Stimulated activated memory B cell treated with anti-CD40 and anti-IgM and Interleukin-4, amounts not matched to agents 10 μg/mL and 1 μg/mL and 100 μg/mL, for 72 hours (primary cell): ENCODE measurements around the gene RAB37.

Source experiments
- ATAC-seq: fragments of 150-1000 bp; cut with Tn5 transposase; 2 replicates; pipeline ENCODE4 v1.10.0; 2021
- H3K27ac Mint-ChIP-seq: one replicate; pipeline ENCODE4 v1.8.0; 2022; ENCODE audit warnings: mild to moderate bottlenecking, mixed read lengths
- H3K27me3 Mint-ChIP-seq: one replicate; pipeline ENCODE4 v1.8.0; 2022; ENCODE audit warnings: mixed read lengths
- H3K36me3 Mint-ChIP-seq: one replicate; pipeline ENCODE4 v1.8.0; 2022; ENCODE audit warnings: mixed read lengths
- H3K4me1 Mint-ChIP-seq: one replicate; pipeline ENCODE4 v1.8.0; 2022; ENCODE audit warnings: mixed read lengths
- H3K4me3 Mint-ChIP-seq: one replicate; pipeline ENCODE4 v1.8.0; 2022; ENCODE audit warnings: mild to moderate bottlenecking, moderate library complexity, mixed read lengths
- H3K9me3 Mint-ChIP-seq: one replicate; pipeline ENCODE4 v1.8.0; 2022; ENCODE audit warnings: mixed read lengths

The RAB37 gene

DNA sequence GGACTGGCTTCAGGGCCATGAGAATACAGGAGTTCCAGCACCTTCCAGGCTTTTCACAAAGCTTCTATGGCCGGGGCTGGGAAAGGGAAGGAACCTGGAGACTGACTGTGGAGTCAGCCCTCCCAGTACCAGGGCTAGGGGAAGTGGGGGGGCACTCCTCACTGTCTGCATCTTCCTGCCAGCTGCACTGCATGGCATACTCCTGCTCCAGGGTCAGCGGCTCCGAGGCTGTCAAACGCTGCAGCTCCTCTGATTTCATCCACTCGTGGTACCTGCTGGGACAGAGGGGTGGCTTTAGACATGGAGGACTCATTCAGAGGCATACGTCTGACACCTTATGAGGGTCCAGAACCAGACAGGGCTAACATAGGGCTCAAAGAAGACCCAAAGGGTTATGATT lies 36.4 kb downstream of the RAB37 start:
- H3K27me3 Mint-ChIP-seq, result no peaks in the 10 kb centered on the region
- peak overlapping the region; percentile 27 for H3K27ac Mint-ChIP-seq
- H3K36me3 Mint-ChIP-seq, result peaks cover 48% of the 10 kb centered on the region
- no peak for ATAC-seq
- H3K9me3 Mint-ChIP-seq, result no peaks in the 10 kb centered on the region
- H3K4me1 Mint-ChIP-seq, result peaks cover 47% of the 10 kb centered on the region
- no peak overlapping the region for H3K4me3 Mint-ChIP-seq

DNA sequence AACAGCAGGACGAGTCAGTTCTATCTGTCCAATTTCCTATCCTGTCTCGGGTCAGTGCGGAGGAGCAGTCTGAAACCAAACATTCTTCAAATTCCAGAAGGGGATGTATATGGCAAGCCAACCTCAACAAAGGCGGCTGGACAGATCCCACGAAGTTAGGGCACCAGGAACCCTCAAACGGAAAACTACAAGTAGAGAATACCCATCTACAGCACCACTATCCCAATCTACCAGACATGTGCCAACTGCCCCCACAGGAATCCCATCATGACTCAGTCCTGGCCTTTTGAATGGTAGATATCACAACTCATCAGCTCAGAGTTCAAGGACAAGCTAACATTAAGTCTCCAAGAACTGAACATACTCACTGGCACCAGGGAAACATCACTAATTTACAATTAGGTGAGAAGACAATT lies 36.8 kb downstream of the RAB37 start:
- Mint-ChIP-seq H3K27ac (no peak overlapping the region), H3K4me1 (peaks cover 48% of the 10 kb centered on the region), H3K27me3 (no peaks in the 10 kb centered on the region), H3K9me3 (no peaks in the 10 kb centered on the region), H3K4me3 (no peak overlapping the region), H3K36me3 (peaks cover 43% of the 10 kb centered on the region)
- no peak for ATAC-seq

DNA sequence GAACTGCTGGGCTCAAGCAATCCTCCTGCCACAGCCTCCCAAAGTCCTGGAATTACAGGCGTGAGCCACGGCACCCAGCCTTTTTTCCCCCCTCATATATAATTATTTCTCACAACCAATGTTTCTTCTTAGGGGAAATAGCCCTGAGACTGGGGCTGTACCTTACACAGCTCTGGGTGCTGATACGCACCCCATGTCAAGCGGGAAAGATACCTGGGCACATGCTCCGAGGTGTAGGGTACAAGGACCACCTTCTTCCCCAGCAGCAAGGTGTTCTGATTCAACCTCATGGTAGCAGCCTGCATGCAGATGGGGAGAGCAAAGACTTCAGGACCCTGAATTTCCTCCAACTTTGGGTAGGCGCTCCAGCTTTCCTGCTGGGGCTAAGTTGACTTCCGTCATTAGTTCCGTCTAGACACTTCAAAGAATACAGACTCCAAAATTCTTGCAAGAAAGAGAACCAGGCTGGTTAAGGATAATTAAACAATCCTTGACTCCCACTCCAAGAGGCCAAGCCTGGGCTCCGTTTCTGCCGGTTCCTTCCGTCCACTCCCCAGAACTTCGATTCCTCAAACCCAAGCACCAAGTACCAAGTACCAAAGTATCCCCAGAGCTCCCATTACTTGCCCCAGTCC lies 38.5 kb downstream of the RAB37 start:
- Mint-ChIP-seq H3K36me3 (peaks cover 38% of the 10 kb centered on the region), H3K4me1 (peaks cover 59% of the 10 kb centered on the region), H3K4me3 (peak overlapping the region; percentile 98), H3K27me3 (no peaks in the 10 kb centered on the region), H3K9me3 (no peaks in the 10 kb centered on the region), H3K27ac (peak overlapping the region; percentile 96)
- no peak for ATAC-seq

DNA sequence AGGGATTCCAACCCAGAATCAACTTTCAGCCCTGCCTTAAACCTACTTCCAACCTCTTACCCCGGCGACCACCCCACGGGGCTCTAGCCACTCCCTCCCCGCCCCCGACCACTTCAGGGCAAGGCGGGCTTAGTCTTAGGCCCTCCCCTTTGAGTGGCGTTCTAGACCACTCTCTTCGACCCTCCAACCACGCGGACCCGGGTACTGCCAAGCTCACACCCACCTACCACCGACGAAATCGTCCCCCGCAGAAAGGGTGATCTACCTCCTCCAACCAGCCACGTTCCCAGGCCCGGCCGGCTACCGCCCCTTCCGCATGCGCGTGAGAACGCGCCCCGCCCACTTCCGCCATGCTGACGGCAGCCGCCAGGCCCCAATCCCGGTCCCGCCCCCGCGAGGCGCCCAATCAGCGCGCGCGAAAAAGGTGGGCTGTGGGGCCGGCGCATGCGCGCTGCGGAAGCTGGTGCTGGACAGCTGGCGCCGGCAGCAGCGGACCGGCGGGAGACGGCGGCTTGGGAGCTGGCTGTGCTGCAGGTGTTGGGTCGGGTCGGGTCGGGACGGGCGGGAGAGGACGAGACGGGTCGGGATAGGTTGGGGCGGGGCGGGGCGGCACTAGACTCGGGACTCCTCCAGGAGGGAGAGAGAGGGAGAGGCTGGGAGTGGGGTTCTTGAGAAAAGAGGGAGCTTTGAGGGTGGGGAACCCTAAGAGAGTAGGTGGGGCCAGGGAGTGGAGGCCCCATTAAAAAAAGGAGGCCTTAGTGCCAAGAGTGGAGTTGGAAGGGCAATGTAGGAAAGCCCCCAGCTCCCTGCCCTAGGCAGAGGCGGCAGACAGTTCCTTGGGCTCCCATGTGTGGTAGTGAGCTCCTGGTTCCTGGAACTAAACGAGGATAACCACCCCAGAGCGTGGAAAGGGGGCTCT lies 39.2 kb downstream of the RAB37 start, which contains the start of gene NAT9:
TSS of gene NAT9 (minus strand) at position 302 of the 919 bp plus-strand sequence. CDS start 647 bp downstream, outside the sequence.
- Mint-ChIP-seq H3K4me3 (peak within 1 kb of the TSS; percentile 98), H3K36me3 (peaks cover 31% of the 10 kb centered on the region), H3K27ac (peak within 1 kb of the TSS; percentile 96), H3K9me3 (no peaks in the 10 kb centered on the region), H3K27me3 (no peaks in the 10 kb centered on the region), H3K4me1 (peaks cover 61% of the 10 kb centered on the region)
- peak; percentile 89 for ATAC-seq

DNA sequence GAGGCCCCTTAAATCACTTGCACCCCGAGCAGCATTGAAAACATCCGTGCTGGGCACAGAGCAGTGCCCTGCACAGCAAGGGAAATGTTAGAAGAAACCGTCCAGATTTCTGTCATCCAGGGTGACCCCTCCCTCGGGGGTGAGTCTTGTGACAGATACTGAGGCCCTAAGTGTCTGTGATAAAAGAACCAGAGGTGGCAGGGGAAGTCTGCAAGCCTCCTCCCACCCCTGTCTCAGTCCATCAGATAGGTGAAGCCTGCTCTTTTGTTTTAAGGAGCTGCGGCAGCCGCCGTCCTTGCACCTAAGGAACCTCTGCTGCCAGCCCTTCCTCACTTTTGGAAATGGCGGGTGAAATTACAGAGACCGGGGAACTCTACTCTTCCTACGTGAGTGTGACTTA lies 39.9 kb downstream of the RAB37 start:
- Mint-ChIP-seq H3K36me3 (peaks cover 24% of the 10 kb centered on the region), H3K4me1 (peaks cover 65% of the 10 kb centered on the region), H3K27ac (peak overlapping the region; percentile 96), H3K27me3 (no peaks in the 10 kb centered on the region), H3K4me3 (peak overlapping the region; percentile 98), H3K9me3 (no peaks in the 10 kb centered on the region)
- no peak for ATAC-seq

- Mint-ChIP-seq H3K36me3 (peaks cover 14% of the 10 kb centered on the region), H3K27ac (no peak overlapping the region), H3K9me3 (no peaks in the 10 kb centered on the region), H3K4me1 (peaks cover 63% of the 10 kb centered on the region), H3K27me3 (no peaks in the 10 kb centered on the region), H3K4me3 (no peak overlapping the region)
- no peak for ATAC-seq
Measured at GRCh38 chr17:74777901-74778515, 41.0 kb downstream of the RAB37 start.

GRCh38 chr17:74778960-74779359 lies 41.9 kb downstream of the RAB37 start:
- H3K4me3 Mint-ChIP-seq, result no peak overlapping the region
- H3K27ac Mint-ChIP-seq, result no peak overlapping the region
- ATAC-seq, result no peak
- no peaks in the 10 kb centered on the region for H3K27me3 Mint-ChIP-seq
- no peaks in the 10 kb centered on the region for H3K9me3 Mint-ChIP-seq
- H3K4me1 Mint-ChIP-seq, result peaks cover 64% of the 10 kb centered on the region
- peaks cover 9% of the 10 kb centered on the region for H3K36me3 Mint-ChIP-seq

DNA sequence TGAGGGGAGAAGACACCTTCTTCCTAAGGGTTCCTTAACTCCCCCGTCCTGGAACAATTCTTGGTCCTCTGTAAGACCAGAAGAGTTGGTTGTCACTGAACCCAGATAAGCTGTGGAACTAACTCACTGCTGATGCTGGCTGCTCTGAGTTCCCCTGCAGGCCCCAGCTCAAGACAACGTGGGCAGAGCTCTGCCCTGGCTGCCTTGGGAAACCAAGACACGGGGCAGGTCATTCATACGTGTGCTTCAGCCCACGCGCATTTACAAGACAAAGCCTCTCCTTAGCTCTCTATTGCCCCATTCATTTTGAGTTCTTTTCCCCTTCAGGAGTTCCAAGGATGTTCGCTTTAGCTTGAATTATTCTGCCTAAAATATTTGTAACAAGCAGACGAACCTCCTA lies 42.4 kb downstream of the RAB37 start:
- no peaks in the 10 kb centered on the region for H3K27me3 Mint-ChIP-seq
- H3K36me3 Mint-ChIP-seq, result peaks cover 14% of the 10 kb centered on the region
- no peak for ATAC-seq
- peak overlapping the region; percentile 51 for H3K4me3 Mint-ChIP-seq
- no peaks in the 10 kb centered on the region for H3K9me3 Mint-ChIP-seq
- peak overlapping the region; percentile 77 for H3K27ac Mint-ChIP-seq
- H3K4me1 Mint-ChIP-seq, result peaks cover 68% of the 10 kb centered on the region

DNA sequence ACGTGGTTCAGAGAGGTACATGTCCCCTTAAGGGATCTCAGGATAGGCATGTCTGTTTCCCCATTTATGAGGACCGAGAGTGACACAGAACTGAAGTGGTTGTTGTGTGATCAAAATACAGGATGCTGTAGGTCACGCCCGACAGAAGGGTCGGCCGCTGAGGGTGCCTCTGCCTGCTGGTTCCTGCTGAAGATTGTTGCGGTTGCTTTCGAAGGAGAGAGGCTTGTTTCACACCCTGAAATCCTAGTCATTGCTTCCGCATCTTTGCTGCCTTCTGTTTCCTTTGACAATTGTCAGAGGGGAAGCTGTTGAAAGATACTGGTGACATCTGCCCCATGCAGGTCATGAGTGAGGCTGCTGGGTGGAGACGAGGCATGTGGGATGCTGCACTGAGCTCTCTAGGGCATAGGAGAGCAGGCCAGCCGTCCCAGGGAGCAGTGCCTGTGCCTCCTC lies 42.9 kb downstream of the RAB37 start:
- Mint-ChIP-seq H3K9me3 (no peaks in the 10 kb centered on the region), H3K36me3 (peaks cover 19% of the 10 kb centered on the region), H3K27me3 (no peaks in the 10 kb centered on the region), H3K4me1 (peaks cover 72% of the 10 kb centered on the region), H3K27ac (peak overlapping the region; percentile 77), H3K4me3 (peak overlapping the region; percentile 51)
- peak; percentile 91 for ATAC-seq

- Mint-ChIP-seq H3K36me3 (peaks cover 23% of the 10 kb centered on the region), H3K27me3 (no peaks in the 10 kb centered on the region), H3K4me1 (peaks cover 74% of the 10 kb centered on the region), H3K9me3 (no peaks in the 10 kb centered on the region), H3K27ac (peak overlapping the region; percentile 77), H3K4me3 (no peak overlapping the region)
- ATAC-seq, result no peak
Measured at GRCh38 chr17:74780443-74781238, 43.6 kb downstream of the RAB37 start.

GRCh38 chr17:74782571-74782970 lies 45.5 kb downstream of the RAB37 start:
- no peak overlapping the region for H3K27ac Mint-ChIP-seq
- no peaks in the 10 kb centered on the region for H3K9me3 Mint-ChIP-seq
- peaks cover 23% of the 10 kb centered on the region for H3K36me3 Mint-ChIP-seq
- no peaks in the 10 kb centered on the region for H3K27me3 Mint-ChIP-seq
- H3K4me3 Mint-ChIP-seq, result no peak overlapping the region
- no peak for ATAC-seq
- H3K4me1 Mint-ChIP-seq, result peaks cover 56% of the 10 kb centered on the region

GRCh38 chr17:74784125-74784810 lies 47.2 kb downstream of the RAB37 start:
- ATAC-seq, result no peak
- H3K4me3 Mint-ChIP-seq, result peak overlapping the region; percentile 55

GRCh38 chr17:74785096-74785980 lies 48.3 kb downstream of the RAB37 start:
- no peaks in the 10 kb centered on the region for H3K27me3 Mint-ChIP-seq
- H3K36me3 Mint-ChIP-seq, result peaks cover 41% of the 10 kb centered on the region
- no peak overlapping the region for H3K4me3 Mint-ChIP-seq
- no peak for ATAC-seq
- H3K4me1 Mint-ChIP-seq, result peaks cover 42% of the 10 kb centered on the region
- H3K27ac Mint-ChIP-seq, result peak overlapping the region; percentile 72
- H3K9me3 Mint-ChIP-seq, result no peaks in the 10 kb centered on the region

More at GRCh38 chr17:74784125-74784810, 47.2 kb downstream of the RAB37 start:
- Mint-ChIP-seq H3K27ac (peak overlapping the region; percentile 72), H3K36me3 (peaks cover 34% of the 10 kb centered on the region), H3K27me3 (no peaks in the 10 kb centered on the region), H3K9me3 (no peaks in the 10 kb centered on the region), H3K4me1 (peaks cover 51% of the 10 kb centered on the region)
